Neuronal stem cell (in vitro differentiated cells): ENCODE data around the gene NRIP3.
A peak's percentile ranks its signal among the peaks of the same experiment; 100 is the strongest.

ENCODE experiments used
- DNase-seq: peaks from one replicate; pipeline ENCODE4 v3.0.0-alpha.2; 2013; ENCODE audit warnings: low spot score
- H2AFZ ChIP-seq: one replicate; pipeline ENCODE4 v1.6.1; 2013; ENCODE audit warnings: mild to moderate bottlenecking, low read length, inconsistent platforms
- H2AK5ac ChIP-seq: 2 replicates; pipeline ENCODE4 v1.6.1; 2013; ENCODE audit warnings: low read depth, mild to moderate bottlenecking, inconsistent platforms, low read length, moderate library complexity, mixed read lengths
- H2BK120ac ChIP-seq: 2 replicates; pipeline ENCODE4 v1.6.1; 2013; ENCODE audit warnings: low read depth, mild to moderate bottlenecking, inconsistent platforms, low read length, moderate library complexity, mixed read lengths
- H2BK12ac ChIP-seq: one replicate; pipeline ENCODE4 v1.6.1; 2013; ENCODE audit warnings: low read length, inconsistent platforms
- H2BK15ac ChIP-seq: 2 replicates; pipeline ENCODE4 v1.6.1; 2013; ENCODE audit warnings: mild to moderate bottlenecking, low read length, inconsistent platforms, mixed read lengths
- H2BK5ac ChIP-seq: one replicate; pipeline ENCODE4 v1.6.1; 2013; ENCODE audit warnings: inconsistent platforms, mild to moderate bottlenecking, low read length, moderate library complexity
- H3K14ac ChIP-seq: one replicate; pipeline ENCODE4 v1.6.1; 2013; ENCODE audit warnings: low read length, inconsistent platforms
- H3K18ac ChIP-seq: 2 replicates; pipeline ENCODE4 v1.6.1; 2013; ENCODE audit warnings: low read length, inconsistent platforms
- H3K23ac ChIP-seq: 2 replicates; pipeline ENCODE4 v1.6.1; 2013; ENCODE audit warnings: low read depth, mild to moderate bottlenecking, mixed read lengths, low read length, inconsistent platforms; ENCODE audit not compliant: poor library complexity
- H3K27ac ChIP-seq: replicated peaks from 3 replicates; pipeline ENCODE4 v1.5.1; 2013; ENCODE audit warnings: low read length, inconsistent platforms
- H3K27me3 ChIP-seq, 3 experiments: 2 replicates each; pipeline ENCODE4 v1.6.1; 2013; ENCODE audit warnings: low read length in 3 of 3, mild to moderate bottlenecking in 2 of 3, inconsistent platforms in 1 of 3, low read depth in 1 of 3, mixed read lengths in 1 of 3, moderate library complexity in 1 of 3; ENCODE audit not compliant: control insufficient read depth in 3 of 3, insufficient read depth in 3 of 3
- H3K36me3 ChIP-seq, 2 donors: replicated peaks in 1 of 2; 2 replicates each; pipeline ENCODE4 v1.6.1; 2013; ENCODE audit warnings: low read length in 2 of 2; ENCODE audit not compliant: control insufficient read depth in 2 of 2, insufficient read depth in 2 of 2
- H3K4ac ChIP-seq: 2 replicates; pipeline ENCODE4 v1.6.1; 2013; ENCODE audit warnings: inconsistent platforms, mild to moderate bottlenecking, low read length, moderate library complexity
- H3K4me1 ChIP-seq, 2 donors: 1 replicate in 1 of 2; 2 replicates in 1 of 2; pipeline ENCODE4 v1.6.1; 2013; ENCODE audit warnings: low read length in 2 of 2, low read depth in 1 of 2; ENCODE audit not compliant: control insufficient read depth in 2 of 2, insufficient read depth in 1 of 2
- H3K4me2 ChIP-seq: one replicate; pipeline ENCODE4 v1.6.1; 2013; ENCODE audit warnings: mild to moderate bottlenecking, low read length, inconsistent platforms; ENCODE audit not compliant: insufficient read depth, poor library complexity, severe bottlenecking
- H3K4me3 ChIP-seq, 2 donors: 2 replicates each; pipeline ENCODE4 v1.5.1; 2013; ENCODE audit warnings: low read length in 2 of 2, mild to moderate bottlenecking in 2 of 2, inconsistent platforms in 1 of 2, moderate library complexity in 1 of 2
- H3K79me1 ChIP-seq: one replicate; pipeline ENCODE4 v1.6.1; 2013; ENCODE audit warnings: low read depth, mild to moderate bottlenecking, inconsistent platforms, low read length, moderate library complexity
- H3K9ac ChIP-seq: one replicate; pipeline ENCODE4 v1.6.1; 2013; ENCODE audit warnings: mild to moderate bottlenecking, low read depth, low read length, inconsistent platforms; ENCODE audit not compliant: poor library complexity
- H3K9me3 ChIP-seq, 2 donors: replicated peaks in 1 of 2; 2 replicates each; pipeline versions ENCODE3 to v1.6.1; 2013; ENCODE audit warnings: low read length in 2 of 2, mild to moderate bottlenecking in 2 of 2, inconsistent platforms in 1 of 2, low read depth in 1 of 2, mixed read lengths in 1 of 2, moderate library complexity in 1 of 2; ENCODE audit not compliant: control insufficient read depth in 2 of 2, insufficient read depth in 1 of 2
- H4K8ac ChIP-seq: one replicate; pipeline ENCODE4 v1.6.1; 2013; ENCODE audit warnings: low read depth, mild to moderate bottlenecking, inconsistent platforms, low read length, moderate library complexity
- H4K91ac ChIP-seq: one replicate; pipeline ENCODE4 v1.6.1; 2013; ENCODE audit warnings: low read length, low read depth, mild to moderate bottlenecking, inconsistent platforms; ENCODE audit not compliant: poor library complexity
- WGBS, 2 donors: extraction: QIAGEN DNeasy Blood & Tissue Kit; methylation state at CpG; one replicate each; pipeline ENCODE4 v1.1.7; 2013; ENCODE audit warnings: missing lambda C conversion rate in 2 of 2, mixed read lengths in 1 of 2; ENCODE audit not compliant: insufficient read length in 2 of 2, insufficient replicate concordance in 1 of 2; ENCODE audit errors: extremely low coverage in 2 of 2; 5-methylcytosine and 5-hydroxymethylcytosine counted together

NRIP3 gene

DNA sequence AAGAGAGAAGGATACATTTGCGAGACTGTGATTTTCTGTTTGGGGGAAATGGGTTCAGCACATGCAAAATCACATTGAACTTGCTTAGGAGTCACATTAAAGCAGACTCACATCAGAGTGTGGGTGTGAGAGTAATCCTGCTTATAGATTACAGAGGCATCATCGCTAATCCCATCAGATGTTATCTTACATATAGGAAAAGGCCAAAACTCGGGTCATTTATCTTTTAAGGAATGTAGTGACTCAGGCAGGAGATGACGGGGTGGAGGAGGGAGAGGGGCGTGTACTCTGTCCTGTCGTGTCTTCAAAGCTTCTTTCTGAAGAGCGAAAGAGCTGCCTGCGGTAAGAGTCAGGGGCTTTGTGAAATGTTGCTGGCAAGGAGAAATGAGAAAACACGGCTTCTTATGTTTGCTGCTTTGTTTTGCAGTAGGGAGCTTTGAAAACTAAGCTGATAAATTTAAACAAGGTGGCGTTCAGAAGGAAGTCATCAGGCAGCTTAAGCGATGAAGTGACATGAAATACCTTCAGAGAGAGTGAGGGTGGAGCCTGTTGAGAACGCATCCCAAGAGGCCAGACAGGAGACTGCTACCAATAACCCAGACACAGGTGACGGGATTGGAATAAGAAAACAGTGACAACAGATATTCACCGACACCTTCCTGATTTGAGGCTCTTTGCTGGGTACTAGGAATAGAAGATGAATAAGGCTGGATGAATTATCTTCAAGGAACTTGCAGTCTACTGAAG is 68.9 kb downstream of the NRIP3 start:
- no peaks in the 10 kb centered on the region for H3K36me3 ChIP-seq
- H2BK5ac ChIP-seq = no peak overlapping the region
- WGBS, 2 donors = no CpG with 5 or more reads among the region's 14 CpGs
- no peak overlapping the region for H2BK15ac ChIP-seq
- no peak overlapping the region for H3K27ac ChIP-seq
- no peaks in the 10 kb centered on the region for H3K9me3 ChIP-seq
- no peak overlapping the region for H4K91ac ChIP-seq
- no peaks in the 10 kb centered on the region for H3K79me1 ChIP-seq
- H2AK5ac ChIP-seq = no peak overlapping the region
- H3K4me1 ChIP-seq = peaks cover 0 to 5% of the 10 kb centered on the region in 2 donors
- H2BK120ac ChIP-seq = no peak overlapping the region
- no peak overlapping the region for H4K8ac ChIP-seq
- H3K4me3 ChIP-seq = no peak overlapping the region
- peak overlapping the region; percentile 77 for H2AFZ ChIP-seq
- H3K23ac ChIP-seq = no peak overlapping the region
- H3K4ac ChIP-seq = no peak overlapping the region
- no peaks in the 10 kb centered on the region for H3K27me3 ChIP-seq
- no peak overlapping the region for H3K14ac ChIP-seq
- H3K18ac ChIP-seq = no peak overlapping the region
- no peak for DNase-seq
- no peak overlapping the region for H2BK12ac ChIP-seq
- H3K4me2 ChIP-seq = no peak overlapping the region
- H3K9ac ChIP-seq = no peak overlapping the region

DNA sequence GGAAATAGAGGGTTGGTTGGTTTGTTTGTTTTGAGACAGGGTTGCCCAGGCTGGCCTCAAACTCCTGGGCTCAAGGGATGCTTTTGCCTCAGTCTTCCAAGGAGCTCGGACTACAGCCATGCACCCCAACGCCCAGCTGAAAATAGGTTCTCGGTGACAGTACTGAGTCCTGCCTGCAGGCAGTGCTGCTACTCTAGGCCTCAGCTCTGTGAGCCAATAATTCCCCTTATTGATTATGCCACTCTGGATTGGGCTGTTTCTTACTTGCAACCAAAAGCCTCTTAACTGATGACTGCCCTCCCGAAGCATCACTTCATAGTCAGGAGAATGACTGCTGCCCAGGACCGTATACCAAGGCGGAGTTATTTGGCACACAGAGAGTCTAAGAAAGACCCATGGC is 69.9 kb downstream of the NRIP3 start:
- DNase-seq = no peak
- H2BK15ac ChIP-seq = no peak overlapping the region
- no peak overlapping the region for H3K4me3 ChIP-seq
- no peak overlapping the region for H2AFZ ChIP-seq
- H4K91ac ChIP-seq = no peak overlapping the region
- no peak overlapping the region for H3K4ac ChIP-seq
- H3K9ac ChIP-seq = no peak overlapping the region
- no peaks in the 10 kb centered on the region for H3K79me1 ChIP-seq
- WGBS, 2 donors = no CpG with 5 or more reads among the region's 6 CpGs
- H3K18ac ChIP-seq = no peak overlapping the region
- no peak overlapping the region for H2AK5ac ChIP-seq
- no peak overlapping the region for H3K4me2 ChIP-seq
- no peak overlapping the region for H2BK12ac ChIP-seq
- no peaks in the 10 kb centered on the region for H3K9me3 ChIP-seq
- no peak overlapping the region for H3K23ac ChIP-seq
- no peak overlapping the region for H2BK120ac ChIP-seq
- no peak overlapping the region for H3K27ac ChIP-seq
- H3K4me1 ChIP-seq = peaks cover 0 to 5% of the 10 kb centered on the region in 2 donors
- H3K36me3 ChIP-seq = no peaks in the 10 kb centered on the region
- no peaks in the 10 kb centered on the region for H3K27me3 ChIP-seq
- H4K8ac ChIP-seq = no peak overlapping the region
- H2BK5ac ChIP-seq = no peak overlapping the region
- no peak overlapping the region for H3K14ac ChIP-seq

DNA sequence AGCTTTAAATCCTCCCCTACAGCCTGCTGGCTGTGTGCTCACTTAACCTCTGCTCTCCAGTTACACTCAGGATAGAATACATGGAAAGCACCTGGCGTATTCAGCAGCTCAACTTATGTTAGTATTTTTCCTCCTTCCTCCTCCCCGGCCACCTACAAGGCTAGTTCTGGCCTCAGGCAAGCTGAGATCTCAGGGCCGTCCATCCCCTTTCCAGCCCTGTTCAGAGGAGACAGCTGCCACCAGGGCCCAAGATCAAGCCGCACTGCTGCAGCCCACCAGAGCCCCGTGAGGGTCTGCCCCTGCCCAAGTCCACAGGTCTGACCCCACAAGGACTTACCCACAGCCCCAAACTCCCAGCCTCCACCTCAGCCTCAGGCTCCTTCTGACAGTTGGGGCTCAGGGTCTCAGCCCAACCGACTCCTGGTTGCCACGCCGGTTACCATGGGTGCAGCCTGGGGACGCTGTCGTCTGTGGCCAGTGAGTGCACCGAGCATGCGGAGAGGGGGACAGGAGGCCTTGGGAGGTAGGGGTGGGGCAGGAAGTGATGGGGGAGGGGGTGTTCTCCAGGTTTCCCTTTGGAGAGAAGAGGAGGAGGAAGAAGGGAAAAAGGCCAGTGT is 71.1 kb downstream of the NRIP3 start, which contains the start of gene C11orf16:
TSS of gene C11orf16 (minus strand) at position 384 of the 617 bp plus-strand sequence. CDS start 639 bp downstream, outside the sequence.
- no peak within 1 kb of the TSS for H2BK12ac ChIP-seq
- peaks cover 0 to 5% of the 10 kb centered on the region in 2 donors for H3K4me1 ChIP-seq
- H3K9me3 ChIP-seq = no peaks in the 10 kb centered on the region
- H2AFZ ChIP-seq = peak within 1 kb of the TSS; percentile 10
- WGBS, 2 donors = no CpG with 5 or more reads among the region's 12 CpGs
- H3K79me1 ChIP-seq = no peaks in the 10 kb centered on the region
- no peak within 1 kb of the TSS for H3K4me3 ChIP-seq
- H3K9ac ChIP-seq = no peak within 1 kb of the TSS
- H2AK5ac ChIP-seq = peak within 1 kb of the TSS; percentile 32
- H3K36me3 ChIP-seq = no peaks in the 10 kb centered on the region
- peak within 1 kb of the TSS; percentile 62 for H3K18ac ChIP-seq
- H3K14ac ChIP-seq = no peak within 1 kb of the TSS
- H3K4ac ChIP-seq = no peak within 1 kb of the TSS
- no peak within 1 kb of the TSS for H3K27ac ChIP-seq
- H4K91ac ChIP-seq = no peak within 1 kb of the TSS
- DNase-seq = no peak
- H4K8ac ChIP-seq = peak within 1 kb of the TSS; percentile 29
- no peaks in the 10 kb centered on the region for H3K27me3 ChIP-seq
- H3K23ac ChIP-seq = peak within 1 kb of the TSS; percentile 81
- peak within 1 kb of the TSS; percentile 30 for H2BK5ac ChIP-seq
- peak within 1 kb of the TSS; percentile 78 for H2BK15ac ChIP-seq
- no peak within 1 kb of the TSS for H3K4me2 ChIP-seq
- H2BK120ac ChIP-seq = peak within 1 kb of the TSS; percentile 17
